IMR-90 (cell line): ENCODE measurements around the gene GSE1. TPM values are rescaled to one million over a fixed set of nuclear protein-coding genes. Genes with fewer than 3 reads are reported as not detected.

Experiments used
- ATAC-seq: fragments of 200-7000 bp; cut with Tn5 transposase; 2 replicates; pipeline ENCODE4 v1.9.1; 2020; ENCODE audit warnings: low read depth, mild to moderate bottlenecking, moderate library complexity
- BruUV-seq: library from RNA; stranded (reverse); fragments of 400-500 nt; replicated peaks from 2 replicates; lab custom pipeline; 2021; lab: Mats Ljungman, UMichigan
- CTCF ChIA-PET: fragments of 300-600 bp; formaldehyde crosslinking; extraction: SDS; loops from one replicate; lab custom pipeline; 2021; ENCODE audit warnings: antibody characterized with exemption; lab: Yijun Ruan, JAX
- POLR2A ChIA-PET: fragments of 300-600 bp; sonication (Branson Sonifier 250); formaldehyde crosslinking; loops from one replicate; lab custom pipeline; 2022; ENCODE audit warnings: antibody characterized with exemption; ENCODE audit not compliant: unreplicated experiment; lab: Charles Lee
- DNase-seq: peaks from one replicate; pipeline ENCODE4 v3.0.0; 2013
- H2AFZ ChIP-seq: replicated peaks from 2 replicates; pipeline ENCODE3; 2013; ENCODE audit warnings: low read length, mild to moderate bottlenecking; ENCODE audit not compliant: poor library complexity
- H2AK5ac ChIP-seq: 2 replicates; pipeline ENCODE4 v1.6.1; 2013; ENCODE audit warnings: low read depth, low read length, inconsistent platforms
- H2AK9ac ChIP-seq: replicated peaks from 2 replicates; pipeline ENCODE3; 2013; ENCODE audit warnings: mild to moderate bottlenecking, low read depth, low read length, moderate library complexity; ENCODE audit not compliant: poor library complexity
- H2BK120ac ChIP-seq: 2 replicates; pipeline ENCODE4 v1.6.1; 2013; ENCODE audit warnings: low read depth, low read length, inconsistent platforms
- H2BK15ac ChIP-seq: 3 replicates; pipeline ENCODE4 v1.6.1; 2013; ENCODE audit warnings: low read depth, low read length, inconsistent platforms
- H2BK20ac ChIP-seq: 2 replicates; pipeline ENCODE4 v1.6.1; 2013; ENCODE audit warnings: low read depth, mild to moderate bottlenecking, inconsistent platforms, low read length, moderate library complexity
- H2BK5ac ChIP-seq: 2 replicates; pipeline ENCODE4 v1.6.1; 2013; ENCODE audit warnings: mild to moderate bottlenecking, low read depth, low read length, inconsistent platforms; ENCODE audit not compliant: poor library complexity, severe bottlenecking
- H3K14ac ChIP-seq: replicated peaks from 2 replicates; pipeline ENCODE4 v1.6.1; 2013; ENCODE audit warnings: low read depth, low read length, inconsistent platforms
- H3K18ac ChIP-seq: 2 replicates; pipeline ENCODE4 v1.6.1; 2013; ENCODE audit warnings: low read depth, low read length, control low read depth
- H3K23ac ChIP-seq: 2 replicates; pipeline ENCODE4 v1.6.1; 2013; ENCODE audit warnings: low read depth, low read length, inconsistent platforms
- H3K27ac ChIP-seq: 2 replicates; pipeline ENCODE4 v1.5.1; 2013; ENCODE audit warnings: mild to moderate bottlenecking, control low read depth, low read length; ENCODE audit not compliant: insufficient read depth
- H3K27me3 ChIP-seq: 2 replicates; pipeline ENCODE4 v1.6.1; 2013; ENCODE audit warnings: low read length; ENCODE audit not compliant: control insufficient read depth, insufficient read depth
- H3K36me3 ChIP-seq: 2 replicates; pipeline ENCODE4 v1.6.1; 2013; ENCODE audit warnings: low read length, mixed read lengths; ENCODE audit not compliant: control insufficient read depth, insufficient read depth
- H3K4ac ChIP-seq: 2 replicates; pipeline ENCODE4 v1.6.1; 2013; ENCODE audit warnings: low read depth, low read length, inconsistent platforms
- H3K4me1 ChIP-seq: 2 replicates; pipeline ENCODE4 v1.6.1; 2013; ENCODE audit warnings: low read length, mixed read lengths; ENCODE audit not compliant: control insufficient read depth, insufficient read depth
- H3K4me2 ChIP-seq: 2 replicates; pipeline ENCODE4 v1.6.1; 2013; ENCODE audit warnings: low read depth, mild to moderate bottlenecking, control low read depth, low read length, moderate library complexity
- H3K4me3 ChIP-seq: 2 replicates; pipeline ENCODE4 v1.5.1; 2013; ENCODE audit warnings: low read depth, mild to moderate bottlenecking, control low read depth, low read length, moderate library complexity; ENCODE audit not compliant: insufficient read depth
- H3K56ac ChIP-seq: 2 replicates; pipeline ENCODE4 v1.6.1; 2013; ENCODE audit warnings: low read length, inconsistent platforms; ENCODE audit not compliant: insufficient read depth; ENCODE audit errors: extremely low read depth
- H3K79me1 ChIP-seq, 2 experiments: 2 replicates each; pipeline ENCODE4 v1.6.1; 2013; ENCODE audit warnings: low read length in 2 of 2, inconsistent platforms in 1 of 2, low read depth in 1 of 2
- H3K9ac ChIP-seq: 2 replicates; pipeline ENCODE4 v1.6.1; 2013; ENCODE audit warnings: low read depth, low read length, control low read depth
- H3K9me1 ChIP-seq: 2 replicates; pipeline ENCODE4 v1.6.1; 2013; ENCODE audit warnings: low read length, inconsistent platforms; ENCODE audit not compliant: insufficient read depth
- H3K9me3 ChIP-seq: 2 replicates; pipeline ENCODE4 v1.6.1; 2013; ENCODE audit warnings: low read length; ENCODE audit not compliant: control insufficient read depth, insufficient read depth
- H4K20me1 ChIP-seq: 2 replicates; pipeline ENCODE4 v1.6.1; 2013; ENCODE audit warnings: low read length, inconsistent platforms; ENCODE audit not compliant: insufficient read depth
- H4K5ac ChIP-seq: 2 replicates; pipeline ENCODE4 v1.6.1; 2013; ENCODE audit warnings: mild to moderate bottlenecking, low read depth, low read length, control low read depth
- H4K8ac ChIP-seq, 2 experiments: 2 replicates each; pipeline ENCODE4 v1.6.1; 2013; ENCODE audit warnings: low read depth in 2 of 2, low read length in 2 of 2, control low read depth in 1 of 2, inconsistent platforms in 1 of 2
- H4K91ac ChIP-seq: 2 replicates; pipeline ENCODE4 v1.6.1; 2013; ENCODE audit warnings: low read depth, low read length, inconsistent platforms; ENCODE audit not compliant: insufficient read depth
- BHLHE40 ChIP-seq: fragments of 150-350 bp; IDR thresholded peaks from 2 replicates; pipeline ENCODE4 v1.6.1; 2016; ENCODE audit warnings: mild to moderate bottlenecking, low read depth, low read length
- CEBPB ChIP-seq: IDR thresholded peaks from 2 replicates; pipeline ENCODE4 v1.6.1; 2012; ENCODE audit warnings: low read depth, low read length, improper control_type of control experiment
- CHD1 ChIP-seq: IDR thresholded peaks from 2 replicates; pipeline ENCODE4 v1.6.1; 2012; ENCODE audit warnings: low read depth, low read length, improper control_type of control experiment
- ELK1 ChIP-seq: fragments of 150-350 bp; IDR thresholded peaks from 2 replicates; pipeline ENCODE4 v1.6.1; 2016; ENCODE audit warnings: low read depth, mild to moderate bottlenecking, low read length, moderate library complexity, borderline replicate concordance
- FOS ChIP-seq: fragments of 150-350 bp; IDR thresholded peaks from 2 replicates; pipeline ENCODE4 v1.6.1; 2016; ENCODE audit warnings: low read depth, low read length
- MAFK ChIP-seq: IDR thresholded peaks from 2 replicates; pipeline ENCODE4 v1.6.1; 2012; ENCODE audit warnings: low read depth, low read length, improper control_type of control experiment
- MAZ ChIP-seq: IDR thresholded peaks from 2 replicates; pipeline ENCODE4 v1.6.1; 2012; ENCODE audit warnings: low read depth, mild to moderate bottlenecking, low read length, improper control_type of control experiment, moderate library complexity, borderline replicate concordance
- MXI1 ChIP-seq: IDR thresholded peaks from 2 replicates; pipeline ENCODE4 v1.6.1; 2012; ENCODE audit warnings: low read depth, mild to moderate bottlenecking, low read length, moderate library complexity, borderline replicate concordance
- NFE2L2 ChIP-seq: fragments of 150-350 bp; IDR thresholded peaks from 2 replicates; pipeline ENCODE4 v1.6.1; 2016; ENCODE audit warnings: low read depth, mild to moderate bottlenecking, low read length
- RAD21 ChIP-seq: IDR thresholded peaks from 2 replicates; pipeline ENCODE4 v1.6.1; 2012; ENCODE audit warnings: low read length, improper control_type of control experiment
- RCOR1 ChIP-seq: IDR thresholded peaks from 2 replicates; pipeline ENCODE4 v1.6.1; 2012; ENCODE audit warnings: mild to moderate bottlenecking, low read length, improper control_type of control experiment; ENCODE audit not compliant: insufficient replicate concordance
- RFX5 ChIP-seq: IDR thresholded peaks from 2 replicates; pipeline ENCODE4 v1.8.0; 2012; ENCODE audit warnings: low read depth, mild to moderate bottlenecking, low read length, moderate library complexity
- WGBS, 2 experiments: methylation state at CpG; one replicate each; pipeline versions ENCODE4 v1.1.5 to v1.1.7; 2013; ENCODE audit warnings: missing lambda C conversion rate in 2 of 2; ENCODE audit not compliant: insufficient read length in 1 of 2; ENCODE audit errors: extremely low coverage in 2 of 2; 5-methylcytosine and 5-hydroxymethylcytosine counted together
- dilution Hi-C: fragments of 300-500 bp; cut with HindIII; formaldehyde crosslinking; loops from one replicate; pipeline ENCODE4 v1.14.3; 2018; ENCODE audit warnings: low sequenced_read_pairs; ENCODE audit not compliant: unreplicated experiment
- in situ Hi-C: fragments of 300-500 bp; cut with MboI; formaldehyde crosslinking; loops from 3 replicates; pipeline ENCODE4 v1.14.3; 2019; ENCODE audit warnings: low sequenced_read_pairs, inconsistent platforms, mixed read lengths
- intact Hi-C: fragments of 100-400 bp; cut with micrococcal nuclease; formaldehyde crosslinking; loops from 2 replicates; pipeline ENCODE4 v1.10.0; 2022
- polyA plus RNA-seq, 3 experiments: library from polyadenylated mRNA; depleted of rRNA; stranded (reverse); fragments of >200 nt; gene quantifications; 2 replicates each; pipeline ENCODE4 v1.2.3, GENCODE V29; 2012; ENCODE audit warnings: low replicate concordance in 1 of 3
- total RNA-seq: library from RNA; depleted of rRNA; stranded (reverse); fragments of >200 nt; gene quantifications from 2 replicates; pipeline ENCODE4 v1.2.3, GENCODE V29; 2012
- TF ChIP-seq, protein P1 (sequence below): conservative IDR thresholded peaks from 2 replicates; pipeline ENCODE4 v1.5.1; 2012; ENCODE audit warnings: mild to moderate bottlenecking, low read depth, low read length, improper control_type of control experiment
- TF ChIP-seq, protein P2 (sequence below): fragments of 150-350 bp; IDR thresholded peaks from 2 replicates; pipeline ENCODE4 v1.6.1; 2017; ENCODE audit warnings: mild to moderate bottlenecking, antibody characterized with exemption, low read length, low read depth

The GSE1 gene
- total and polyA plus RNA-seq, 2 of the 4 experiments (the other 2 are of a cell fraction) = 14.9 to 25.5 TPM

DNA sequence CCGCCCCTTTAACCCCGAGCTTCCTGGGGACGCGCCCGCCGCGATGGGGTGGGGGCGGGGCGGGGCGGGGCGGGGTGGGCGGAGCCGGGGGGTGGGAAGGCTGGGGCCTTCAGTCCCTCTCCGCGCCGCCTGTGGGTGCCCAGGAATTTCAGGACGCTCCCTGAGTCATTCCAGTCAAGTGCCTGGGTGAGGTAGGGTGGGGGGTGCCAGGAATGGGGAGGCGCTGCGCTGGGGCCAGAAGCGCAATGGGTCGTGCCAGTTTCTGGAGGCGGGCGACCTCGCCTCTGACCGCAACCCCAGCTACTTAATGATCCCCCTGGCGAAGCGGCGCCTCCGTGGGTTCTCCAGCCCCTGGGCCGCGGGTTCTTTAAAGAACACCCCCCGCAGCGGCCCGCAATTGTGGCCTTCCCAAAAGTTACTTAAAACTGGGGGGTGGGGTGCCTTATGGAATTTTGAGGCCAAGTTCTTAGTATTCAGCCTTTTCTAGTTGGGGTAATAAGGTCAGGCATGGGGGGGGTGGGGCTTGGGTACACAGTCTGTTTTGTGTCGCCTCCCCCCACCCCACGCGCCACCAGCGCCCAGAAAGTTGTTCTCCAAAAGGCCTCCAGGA is 826 bp upstream of the GSE1 start:
- H3K4me2 ChIP-seq = peak overlapping the region; percentile 77
- peak overlapping the region; percentile 79 for H3K4ac ChIP-seq
- no peak overlapping the region; the same call in none of the 2 replicates for H3K56ac ChIP-seq
- H3K4me1 ChIP-seq = peaks cover 21% of the 10 kb centered on the region
- no peak overlapping the region; the same call in 1 of the 2 replicates for H2BK20ac ChIP-seq
- H3K27ac ChIP-seq = peak overlapping the region; percentile 87
- no peaks in the 10 kb centered on the region for H3K36me3 ChIP-seq
- peaks cover 3% of the 10 kb centered on the region; the same call in 1 of the 2 replicates for H3K9me1 ChIP-seq
- no peaks in the 10 kb centered on the region for H3K9me3 ChIP-seq
- ChIA-PET CTCF (no interaction called here), POLR2A (interaction anchor here (0.6 kb wide), 2 partner anchors 28 to 188 kb away, joined by 3 to 6 read pairs; no protein-coding TSS in a partner anchor)
- H3K79me1 ChIP-seq = peaks cover 9 to 47% of the 10 kb centered on the region in 2 experiments; a peak in 3 of 4 replicates
- DNase-seq (peak; percentile 85), ATAC-seq (peak; percentile 65)
- H3K27me3 ChIP-seq = no peaks in the 10 kb centered on the region
- H4K91ac ChIP-seq = peak overlapping the region; percentile 85
- no CpG with 5 or more reads among the region's 38 CpGs for WGBS, 2 experiments
- no peak overlapping the region for H2BK15ac ChIP-seq
- intact Hi-C loops (loop anchor here (5.0 kb wide), 1 partner anchor 335 kb away; no protein-coding TSS in a partner anchor), in situ Hi-C loops (loop anchor here (10.0 kb wide), 1 partner anchor 497 kb away; the partner anchor contains the start of gene CIBAR2), dilution Hi-C loops (no loop called here)
- no peak overlapping the region for H3K14ac ChIP-seq
- H2BK5ac ChIP-seq = peak overlapping the region; percentile 95
- peak overlapping the region; percentile 27; the same call in 1 of the 2 replicates for H3K9ac ChIP-seq
- peaks cover 75% of the 10 kb centered on the region for H4K20me1 ChIP-seq
- no TSS peak for BruUV-seq
- peak overlapping the region; percentile 32; the same call in 1 of the 2 replicates for H4K5ac ChIP-seq
- H3K23ac ChIP-seq = no peak overlapping the region
- H3K18ac ChIP-seq = peak overlapping the region; percentile 28; the same call in 1 of the 2 replicates
- H4K8ac ChIP-seq = peak overlapping the region; percentile 36 to 57; a peak in 1 of 4 replicates
- H3K4me3 ChIP-seq = peak overlapping the region; percentile 60
- H2AK9ac ChIP-seq = peak overlapping the region; percentile 97
- H2AK5ac ChIP-seq = peak overlapping the region; percentile 66
- peak overlapping the region; percentile 85 for H2AFZ ChIP-seq
- H2BK120ac ChIP-seq = peak overlapping the region; percentile 87; the same call in 1 of the 2 replicates
- TF ChIP-seq MXI1 (no peak), MAFK (no peak), MAZ (peak; percentile 72), ELK1 (no peak), RCOR1 (peak; percentile 75), NFE2L2 (no peak), RAD21 (no peak), BHLHE40 (peak; percentile 79), FOS (0 out of 2 replicates have a peak, but pooled peaks have one; percentile 23), RFX5 (no peak), CEBPB (no peak), CHD1 (no peak)
- TF ChIP-seq, protein P1, sequence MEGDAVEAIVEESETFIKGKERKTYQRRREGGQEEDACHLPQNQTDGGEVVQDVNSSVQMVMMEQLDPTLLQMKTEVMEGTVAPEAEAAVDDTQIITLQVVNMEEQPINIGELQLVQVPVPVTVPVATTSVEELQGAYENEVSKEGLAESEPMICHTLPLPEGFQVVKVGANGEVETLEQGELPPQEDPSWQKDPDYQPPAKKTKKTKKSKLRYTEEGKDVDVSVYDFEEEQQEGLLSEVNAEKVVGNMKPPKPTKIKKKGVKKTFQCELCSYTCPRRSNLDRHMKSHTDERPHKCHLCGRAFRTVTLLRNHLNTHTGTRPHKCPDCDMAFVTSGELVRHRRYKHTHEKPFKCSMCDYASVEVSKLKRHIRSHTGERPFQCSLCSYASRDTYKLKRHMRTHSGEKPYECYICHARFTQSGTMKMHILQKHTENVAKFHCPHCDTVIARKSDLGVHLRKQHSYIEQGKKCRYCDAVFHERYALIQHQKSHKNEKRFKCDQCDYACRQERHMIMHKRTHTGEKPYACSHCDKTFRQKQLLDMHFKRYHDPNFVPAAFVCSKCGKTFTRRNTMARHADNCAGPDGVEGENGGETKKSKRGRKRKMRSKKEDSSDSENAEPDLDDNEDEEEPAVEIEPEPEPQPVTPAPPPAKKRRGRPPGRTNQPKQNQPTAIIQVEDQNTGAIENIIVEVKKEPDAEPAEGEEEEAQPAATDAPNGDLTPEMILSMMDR = no peak
- TF ChIP-seq, protein P2, sequence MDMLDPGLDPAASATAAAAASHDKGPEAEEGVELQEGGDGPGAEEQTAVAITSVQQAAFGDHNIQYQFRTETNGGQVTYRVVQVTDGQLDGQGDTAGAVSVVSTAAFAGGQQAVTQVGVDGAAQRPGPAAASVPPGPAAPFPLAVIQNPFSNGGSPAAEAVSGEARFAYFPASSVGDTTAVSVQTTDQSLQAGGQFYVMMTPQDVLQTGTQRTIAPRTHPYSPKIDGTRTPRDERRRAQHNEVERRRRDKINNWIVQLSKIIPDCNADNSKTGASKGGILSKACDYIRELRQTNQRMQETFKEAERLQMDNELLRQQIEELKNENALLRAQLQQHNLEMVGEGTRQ = no peak
